ENCODE data around the gene NCF1. TPM values are rescaled to one million over a fixed set of nuclear protein-coding genes. Genes with fewer than 3 reads are reported as not detected.
"Not testable (repeated sequence)": the region's sequence is repeated elsewhere in the genome, so short reads cannot be mapped to it uniquely, and the experiment has no call there.

Gene NCF1
- 1 to 10 TPM; 2.6 to 9.4 (median 6.5) TPM for total RNA-seq
- 4.1 TPM for total RNA-seq (2013)
- 0 to 4.5 (median 0.99) reads per million in 29 experiments for total RNA-seq

- H3K9me3 ChIP-seq; H3K27ac ChIP-seq (ENCODE audit: low read length); H3K27me3 ChIP-seq (replicated peaks in 1 of 2; ENCODE audit: control insufficient read depth in 2 of 2, extremely low read depth in 1 of 2, insufficient read depth in 2 of 2, low read length in 1 of 2); H3K27me3 Mint-ChIP-seq; H3K4me1 ChIP-seq (ENCODE audit: control insufficient read depth in 1 of 2, extremely low read depth in 1 of 2, insufficient read depth in 2 of 2, low read length in 2 of 2); H3K4me1 Mint-ChIP-seq; DNase-seq; H3K9me3 Mint-ChIP-seq; POLR2A ChIA-PET; H3K36me3 ChIP-seq (ENCODE audit: control insufficient read depth in 2 of 2, extremely low read depth in 1 of 2, insufficient read depth in 1 of 2, low read length in 1 of 2); H3K4me3 Mint-ChIP-seq; H3K36me3 Mint-ChIP-seq; CTCF ChIA-PET; H3K4me3 ChIP-seq (ENCODE audit: control insufficient read depth in 1 of 2, extremely low read depth in 1 of 2, low read length in 1 of 2); H3K27ac Mint-ChIP-seq: not testable (repeated sequence)
- ATAC-seq (replicated peaks in 1 of 4): peak in 3 of 4 experiments; percentile 16 to 54 (median 38)
- WGBS (ENCODE audit: insufficient coverage): no CpG with 5 or more reads among the region's 21 CpGs
Measured at GRCh38 chr7:74773760-74774750, at the start of gene NCF1. NCF1 (plus strand) TSS chr7:74774011; CDS start chr7:74774032, 21 bp downstream.

GRCh38 chr7:74725840-74726239 lies 48.0 kb upstream of the NCF1 start:
- Mint-ChIP-seq H3K9me3 (no peaks in the 10 kb centered on the region), H3K27ac (peak overlapping the region in 1 of 2 donors; percentile 34), H3K4me3 (no peak overlapping the region), H3K36me3 (peaks cover 13% of the 10 kb centered on the region), H3K27me3 (no peaks in the 10 kb centered on the region), H3K4me1 (peaks cover 2 to 6% (median 3%) of the 10 kb centered on the region in 3 donors)
- H3K36me3 ChIP-seq (ENCODE audit: control insufficient read depth in 2 of 2, extremely low read depth in 1 of 2, insufficient read depth in 1 of 2, low read length in 1 of 2): peaks cover 3 to 12% of the 10 kb centered on the region in 2 donors
- CTCF ChIA-PET: interaction anchor here in 1 of 2 donors (0.6 kb wide), 1 partner anchor 379 kb away, joined by 3 read pairs; no protein-coding TSS in a partner anchor
- H3K27me3 ChIP-seq (replicated peaks in 1 of 2; ENCODE audit: control insufficient read depth in 2 of 2, extremely low read depth in 1 of 2, insufficient read depth in 2 of 2, low read length in 1 of 2): no peaks in the 10 kb centered on the region
- H3K4me3 ChIP-seq (ENCODE audit: control insufficient read depth in 1 of 2, extremely low read depth in 1 of 2, low read length in 1 of 2): no peak overlapping the region
- no peak for ATAC-seq (replicated peaks in 1 of 4)
- no peaks in the 10 kb centered on the region for H3K9me3 ChIP-seq
- POLR2A ChIA-PET: interaction anchor here in 1 of 2 donors (0.6 kb wide), 1 partner anchor 14 kb away, joined by 3 read pairs; no protein-coding TSS in a partner anchor
- WGBS (ENCODE audit: insufficient coverage): no CpG with 5 or more reads among the region's 1 CpG
- no peak overlapping the region for H3K27ac ChIP-seq (ENCODE audit: low read length)
- no peaks in the 10 kb centered on the region for H3K4me1 ChIP-seq (ENCODE audit: control insufficient read depth in 1 of 2, extremely low read depth in 1 of 2, insufficient read depth in 2 of 2, low read length in 2 of 2)
- DNase-seq: no peak

GRCh38 chr7:74726309-74727101 lies 47.3 kb upstream of the NCF1 start:
- H3K27me3 Mint-ChIP-seq: no peaks in the 10 kb centered on the region
- no peak overlapping the region for H3K27ac ChIP-seq (ENCODE audit: low read length)
- H3K4me1 Mint-ChIP-seq: peaks cover 2 to 6% (median 3%) of the 10 kb centered on the region in 3 donors
- 100% methylated on average over 1 of the region's 8 CpGs for WGBS (ENCODE audit: insufficient coverage)
- H3K36me3 Mint-ChIP-seq: peaks cover 13% of the 10 kb centered on the region
- ATAC-seq (replicated peaks in 1 of 4) (no peak), DNase-seq (no peak)
- H3K9me3 ChIP-seq: no peaks in the 10 kb centered on the region
- no peak overlapping the region for H3K4me3 Mint-ChIP-seq
- ChIA-PET CTCF (interaction anchor here in 1 of 2 donors (0.6 kb wide), 1 partner anchor 379 kb away, joined by 3 read pairs; no protein-coding TSS in a partner anchor), POLR2A (no interaction called here)
- H3K36me3 ChIP-seq (ENCODE audit: control insufficient read depth in 2 of 2, extremely low read depth in 1 of 2, insufficient read depth in 1 of 2, low read length in 1 of 2): peaks cover 3 to 9% of the 10 kb centered on the region in 2 donors
- H3K27me3 ChIP-seq (replicated peaks in 1 of 2; ENCODE audit: control insufficient read depth in 2 of 2, extremely low read depth in 1 of 2, insufficient read depth in 2 of 2, low read length in 1 of 2): no peaks in the 10 kb centered on the region
- peak overlapping the region in 1 of 2 donors; percentile 48 for H3K27ac Mint-ChIP-seq
- no peak overlapping the region for H3K4me3 ChIP-seq (ENCODE audit: control insufficient read depth in 1 of 2, extremely low read depth in 1 of 2, low read length in 1 of 2)
- no peaks in the 10 kb centered on the region for H3K9me3 Mint-ChIP-seq
- no peaks in the 10 kb centered on the region for H3K4me1 ChIP-seq (ENCODE audit: control insufficient read depth in 1 of 2, extremely low read depth in 1 of 2, insufficient read depth in 2 of 2, low read length in 2 of 2)

- DNase-seq; H3K4me3 Mint-ChIP-seq; H3K4me3 ChIP-seq (ENCODE audit: control insufficient read depth in 1 of 2, extremely low read depth in 1 of 2, low read length in 1 of 2); ATAC-seq (replicated peaks in 1 of 4); H3K36me3 ChIP-seq (ENCODE audit: control insufficient read depth in 2 of 2, extremely low read depth in 1 of 2, insufficient read depth in 1 of 2, low read length in 1 of 2); H3K27me3 ChIP-seq (replicated peaks in 1 of 2; ENCODE audit: control insufficient read depth in 2 of 2, extremely low read depth in 1 of 2, insufficient read depth in 2 of 2, low read length in 1 of 2); H3K9me3 Mint-ChIP-seq; H3K27ac Mint-ChIP-seq; H3K4me1 Mint-ChIP-seq; H3K27me3 Mint-ChIP-seq; H3K4me1 ChIP-seq (ENCODE audit: control insufficient read depth in 1 of 2, extremely low read depth in 1 of 2, insufficient read depth in 2 of 2, low read length in 2 of 2); H3K36me3 Mint-ChIP-seq; CTCF ChIA-PET; H3K9me3 ChIP-seq; H3K27ac ChIP-seq (ENCODE audit: low read length); POLR2A ChIA-PET: not testable (repeated sequence)
- WGBS (ENCODE audit: insufficient coverage): no CpG with 5 or more reads among the region's 10 CpGs
Measured at GRCh38 chr7:74728686-74729085, 45.1 kb upstream of the NCF1 start.

GRCh38 chr7:74730186-74730585 lies 43.6 kb upstream of the NCF1 start:
- H3K4me1 ChIP-seq (ENCODE audit: control insufficient read depth in 1 of 2, extremely low read depth in 1 of 2, insufficient read depth in 2 of 2, low read length in 2 of 2); H3K27me3 ChIP-seq (replicated peaks in 1 of 2; ENCODE audit: control insufficient read depth in 2 of 2, extremely low read depth in 1 of 2, insufficient read depth in 2 of 2, low read length in 1 of 2); H3K4me3 Mint-ChIP-seq; H3K9me3 ChIP-seq; H3K36me3 ChIP-seq (ENCODE audit: control insufficient read depth in 2 of 2, extremely low read depth in 1 of 2, insufficient read depth in 1 of 2, low read length in 1 of 2); H3K4me1 Mint-ChIP-seq; H3K27ac ChIP-seq (ENCODE audit: low read length); H3K27me3 Mint-ChIP-seq; ATAC-seq (replicated peaks in 1 of 4); POLR2A ChIA-PET; H3K27ac Mint-ChIP-seq; H3K36me3 Mint-ChIP-seq; H3K4me3 ChIP-seq (ENCODE audit: control insufficient read depth in 1 of 2, extremely low read depth in 1 of 2, low read length in 1 of 2); DNase-seq; H3K9me3 Mint-ChIP-seq; CTCF ChIA-PET: not testable (repeated sequence)
- WGBS (ENCODE audit: insufficient coverage): no CpG with 5 or more reads among the region's 5 CpGs

- CTCF ChIA-PET; DNase-seq; H3K27ac Mint-ChIP-seq; H3K36me3 ChIP-seq (ENCODE audit: control insufficient read depth in 2 of 2, extremely low read depth in 1 of 2, insufficient read depth in 1 of 2, low read length in 1 of 2); H3K27ac ChIP-seq (ENCODE audit: low read length); ATAC-seq (replicated peaks in 1 of 4); H3K27me3 Mint-ChIP-seq; POLR2A ChIA-PET; H3K4me3 Mint-ChIP-seq; H3K4me1 ChIP-seq (ENCODE audit: control insufficient read depth in 1 of 2, extremely low read depth in 1 of 2, insufficient read depth in 2 of 2, low read length in 2 of 2); H3K4me1 Mint-ChIP-seq; H3K9me3 Mint-ChIP-seq; H3K27me3 ChIP-seq (replicated peaks in 1 of 2; ENCODE audit: control insufficient read depth in 2 of 2, extremely low read depth in 1 of 2, insufficient read depth in 2 of 2, low read length in 1 of 2); H3K36me3 Mint-ChIP-seq; H3K9me3 ChIP-seq; H3K4me3 ChIP-seq (ENCODE audit: control insufficient read depth in 1 of 2, extremely low read depth in 1 of 2, low read length in 1 of 2): not testable (repeated sequence)
- WGBS (ENCODE audit: insufficient coverage): no CpG with 5 or more reads among the region's 14 CpGs
Measured at GRCh38 chr7:74739974-74740703, 33.7 kb upstream of the NCF1 start.

All from T-cell (primary cell).